H1 (cell line): ENCODE data around the gene CRTC3. TPM values are rescaled to one million over a fixed set of nuclear protein-coding genes. Genes with fewer than 3 reads are reported as not detected.

Experiments
- CBX8 ChIP-seq: fragments of 300-800, 300-1000 bp; sonication (generic); IDR thresholded peaks from 2 replicates; pipeline ENCODE4 v1.7.1; 2016; ENCODE audit warnings: low read depth, low read length, borderline replicate concordance
- CHD2 ChIP-seq: IDR thresholded peaks from 2 replicates; pipeline ENCODE4 v1.6.1; 2012; ENCODE audit warnings: low read length, improper control_type of control experiment
- CTBP2 ChIP-seq: IDR thresholded peaks from 2 replicates; pipeline ENCODE4 v1.7.0; 2011; ENCODE audit warnings: borderline replicate concordance, mild to moderate bottlenecking, moderate library complexity, mixed read lengths, low read length; ENCODE audit not compliant: insufficient read depth, insufficient read length
- SUZ12 ChIP-seq: fragments of 200-600 bp; sonication (generic); IDR thresholded peaks from 2 replicates; pipeline ENCODE4 v1.6.1; 2012; ENCODE audit warnings: mild to moderate bottlenecking, inconsistent platforms, low read length, moderate library complexity, mixed read lengths
- TEAD4 ChIP-seq: IDR thresholded peaks from 2 replicates; pipeline ENCODE4 v1.6.1; 2012; ENCODE audit warnings: low read depth, low read length, inconsistent platforms, mixed read lengths
- polyA plus RNA-seq, 7 experiments: library from polyadenylated mRNA; depleted of rRNA in 3 of 7; stranded (reverse) in 5 of 7; unstranded in 2 of 7; fragments of >200 nt in 5 of 7; fragments of 200-250 nt in 2 of 7; gene quantifications; 1 replicate in 5 of 7; 2 replicates in 1 of 7; 4 replicates in 1 of 7; pipeline versions ENCODE4 v1.2.1 to v1.2.3, GENCODE V29; 2011 to 2013; ENCODE audit warnings: missing spikeins in 2 of 7, mixed read lengths in 2 of 7
- total RNA-seq: library from RNA; stranded (reverse); fragmentation: NEBNext Ultra II Directional; extraction: Animal tissue kit (Norgen Biotek cat#: 25700); gene quantifications from 2 replicates; pipeline ENCODE4 v1.2.1, GENCODE V29; 2021

CRTC3 gene
- total and polyA plus RNA-seq, 2 of the 8 experiments (the other 6 are each of a cell fraction or from before 2014, with no cell fraction given) = 5.0 to 5.3 TPM

- no peak for TF ChIP-seq TEAD4
- TF ChIP-seq CBX8 = no peak
- no peak for TF ChIP-seq SUZ12
- no peak for TF ChIP-seq CTBP2
- TF ChIP-seq CHD2 = no peak
Measured at GRCh38 chr15:90558171-90558573, 28.4 kb downstream of the CRTC3 start (continued).
